Spleen (tissue), 7 donors: Measurements from ENCODE around the gene CALN1.

Source experiments
- POLR2A ChIP-seq, 3 donors: fragments of 450-650 bp; IDR thresholded peaks; one replicate each; pipeline ENCODE4 v1.5.1; 2017; ENCODE audit warnings: antibody characterized with exemption in 3 of 3, mild to moderate bottlenecking in 1 of 3
- TF ChIP-seq, protein P1 (sequence below), 11 experiments: fragments of 200-600 bp in 7 of 11; fragments of 450-650 bp in 4 of 11; sonication (generic) in 4 of 11; IDR thresholded peaks in 8 of 11; conservative IDR thresholded peaks in 3 of 11; 1 replicate in 7 of 11; 2 replicates in 4 of 11; pipeline versions ENCODE4 v1.4.0 to v1.8.0; 2016 to 2021; ENCODE audit warnings: antibody characterized with exemption in 11 of 11, inconsistent platforms in 4 of 11, mild to moderate bottlenecking in 1 of 11
- donor health status: DM: no; HTN: no; CAD: no; lungs with moderate emphysema.
- donor health status: DM: no; HTN: no; CAD: no.
- donor health status: DM: no; HTN: no; CAD: no.

DNA sequence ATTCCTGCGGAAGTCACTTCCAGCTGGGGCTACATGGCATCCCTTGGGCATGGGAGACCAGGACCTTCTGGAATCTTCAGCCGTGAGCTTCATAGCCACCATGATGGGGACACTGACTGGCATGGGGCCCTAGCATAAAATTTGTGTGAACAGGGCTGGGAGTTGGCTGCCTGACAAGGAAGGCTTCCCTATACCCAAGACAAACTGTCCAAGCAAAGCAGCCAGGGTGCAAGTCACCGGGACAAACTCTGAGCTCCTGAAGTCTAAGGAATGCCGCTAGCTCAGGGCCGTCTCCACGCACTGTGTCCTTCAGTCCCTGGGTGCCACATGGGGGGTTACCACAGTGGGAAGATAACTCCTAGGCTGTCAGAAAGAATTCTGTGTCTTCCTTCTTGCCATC lies 627.4 kb downstream of the CALN1 start:
- TF ChIP-seq POLR2A (IDR thresholded peaks at IDR 0.05) = no peak
- TF ChIP-seq, protein P1, sequence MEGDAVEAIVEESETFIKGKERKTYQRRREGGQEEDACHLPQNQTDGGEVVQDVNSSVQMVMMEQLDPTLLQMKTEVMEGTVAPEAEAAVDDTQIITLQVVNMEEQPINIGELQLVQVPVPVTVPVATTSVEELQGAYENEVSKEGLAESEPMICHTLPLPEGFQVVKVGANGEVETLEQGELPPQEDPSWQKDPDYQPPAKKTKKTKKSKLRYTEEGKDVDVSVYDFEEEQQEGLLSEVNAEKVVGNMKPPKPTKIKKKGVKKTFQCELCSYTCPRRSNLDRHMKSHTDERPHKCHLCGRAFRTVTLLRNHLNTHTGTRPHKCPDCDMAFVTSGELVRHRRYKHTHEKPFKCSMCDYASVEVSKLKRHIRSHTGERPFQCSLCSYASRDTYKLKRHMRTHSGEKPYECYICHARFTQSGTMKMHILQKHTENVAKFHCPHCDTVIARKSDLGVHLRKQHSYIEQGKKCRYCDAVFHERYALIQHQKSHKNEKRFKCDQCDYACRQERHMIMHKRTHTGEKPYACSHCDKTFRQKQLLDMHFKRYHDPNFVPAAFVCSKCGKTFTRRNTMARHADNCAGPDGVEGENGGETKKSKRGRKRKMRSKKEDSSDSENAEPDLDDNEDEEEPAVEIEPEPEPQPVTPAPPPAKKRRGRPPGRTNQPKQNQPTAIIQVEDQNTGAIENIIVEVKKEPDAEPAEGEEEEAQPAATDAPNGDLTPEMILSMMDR (IDR thresholded peaks at IDR 0.05 in 8 of 11, conservative IDR thresholded peaks at IDR 0.05 in 3 of 11) = no peak
